SK-N-MC (cell line): Measurements from ENCODE around the gene RNU1-1.
"Not testable (repeated sequence)": the region's sequence is repeated elsewhere in the genome, so short reads cannot be mapped to it uniquely, and the experiment has no call there.

Experiments used
- EZH2 ChIP-seq: fragments of 200-600 bp; sonication (generic); IDR thresholded peaks from one replicate; pipeline ENCODE4 v1.6.1; 2017; ENCODE audit warnings: antibody characterized with exemption
- FOXP2 ChIP-seq: optimal IDR thresholded peaks from 2 replicates; pipeline ENCODE3; 2011; ENCODE audit warnings: mild to moderate bottlenecking, moderate library complexity; ENCODE audit not compliant: insufficient read depth; ENCODE audit errors: extremely low read length, control extremely low read depth
- POLR2AphosphoS5 ChIP-seq: IDR thresholded peaks from 2 replicates; pipeline ENCODE4 v1.6.1; 2012; ENCODE audit warnings: mild to moderate bottlenecking, low read depth, low read length, borderline replicate concordance

DNA sequence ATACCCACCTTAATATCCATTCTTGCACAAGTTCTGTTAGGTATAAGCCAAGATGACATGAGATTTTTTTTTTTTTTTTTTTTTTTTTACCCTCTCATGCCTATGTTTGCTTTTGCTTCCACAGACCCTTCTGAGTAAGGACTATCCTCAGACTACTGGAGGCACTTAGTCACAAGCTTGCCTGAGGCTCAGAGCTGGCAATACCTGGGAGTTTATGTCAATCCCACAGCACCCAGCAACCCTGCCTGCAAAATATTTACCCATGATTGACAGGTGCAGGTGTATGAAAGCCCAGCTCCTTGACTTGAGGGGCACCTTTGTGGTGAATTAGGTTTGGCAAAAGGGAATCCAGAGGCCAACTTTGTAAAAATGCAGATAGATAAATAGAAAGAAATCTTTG, 11.7 kb upstream of the RNU1-1 start:
- TF ChIP-seq EZH2, POLR2AphosphoS5, FOXP2: not testable (repeated sequence)
